Epithelial cell of esophagus (primary cell): ENCODE data around the gene SUDS3.
A peak's percentile ranks its signal among the peaks of the same experiment; 100 is the strongest.

Source experiments
- DNase-seq: peaks from one replicate; pipeline ENCODE4 v3.0.0; 2010; ENCODE audit warnings: low read depth
- H3K4me3 ChIP-seq: 2 replicates; pipeline ENCODE4 v1.5.1; 2011; ENCODE audit warnings: mild to moderate bottlenecking, low read length, control low read depth
- TF ChIP-seq, protein P1 (sequence below): IDR thresholded peaks from 2 replicates; pipeline ENCODE4 v1.5.1; 2011; ENCODE audit warnings: low read depth, mild to moderate bottlenecking, low read length, control low read depth, inconsistent platforms; ENCODE audit not compliant: insufficient read depth; ENCODE audit errors: missing control alignments

Gene SUDS3

DNA sequence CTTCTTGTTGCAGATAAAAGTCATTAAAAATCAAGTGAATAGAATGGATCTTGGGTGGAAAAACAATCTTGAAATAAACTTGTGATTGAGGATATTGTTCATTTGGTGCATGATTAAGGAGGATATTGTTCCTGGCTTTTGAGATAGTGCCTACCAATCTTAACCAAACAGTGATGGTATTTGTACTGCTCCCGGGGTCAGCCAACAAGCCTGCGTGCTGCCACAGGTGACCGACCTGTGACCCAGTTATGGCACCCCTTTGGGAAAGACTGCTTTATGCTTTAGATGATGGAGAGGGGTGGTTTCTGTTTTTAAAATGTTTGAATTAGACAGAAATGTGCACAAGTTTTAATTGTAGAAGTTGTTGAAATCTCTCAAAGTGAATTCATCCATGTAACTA is 41.6 kb downstream of the SUDS3 start:
- TF ChIP-seq, protein P1, sequence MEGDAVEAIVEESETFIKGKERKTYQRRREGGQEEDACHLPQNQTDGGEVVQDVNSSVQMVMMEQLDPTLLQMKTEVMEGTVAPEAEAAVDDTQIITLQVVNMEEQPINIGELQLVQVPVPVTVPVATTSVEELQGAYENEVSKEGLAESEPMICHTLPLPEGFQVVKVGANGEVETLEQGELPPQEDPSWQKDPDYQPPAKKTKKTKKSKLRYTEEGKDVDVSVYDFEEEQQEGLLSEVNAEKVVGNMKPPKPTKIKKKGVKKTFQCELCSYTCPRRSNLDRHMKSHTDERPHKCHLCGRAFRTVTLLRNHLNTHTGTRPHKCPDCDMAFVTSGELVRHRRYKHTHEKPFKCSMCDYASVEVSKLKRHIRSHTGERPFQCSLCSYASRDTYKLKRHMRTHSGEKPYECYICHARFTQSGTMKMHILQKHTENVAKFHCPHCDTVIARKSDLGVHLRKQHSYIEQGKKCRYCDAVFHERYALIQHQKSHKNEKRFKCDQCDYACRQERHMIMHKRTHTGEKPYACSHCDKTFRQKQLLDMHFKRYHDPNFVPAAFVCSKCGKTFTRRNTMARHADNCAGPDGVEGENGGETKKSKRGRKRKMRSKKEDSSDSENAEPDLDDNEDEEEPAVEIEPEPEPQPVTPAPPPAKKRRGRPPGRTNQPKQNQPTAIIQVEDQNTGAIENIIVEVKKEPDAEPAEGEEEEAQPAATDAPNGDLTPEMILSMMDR, result no peak
- DNase-seq, result no peak
- no peak overlapping the region for H3K4me3 ChIP-seq

DNA sequence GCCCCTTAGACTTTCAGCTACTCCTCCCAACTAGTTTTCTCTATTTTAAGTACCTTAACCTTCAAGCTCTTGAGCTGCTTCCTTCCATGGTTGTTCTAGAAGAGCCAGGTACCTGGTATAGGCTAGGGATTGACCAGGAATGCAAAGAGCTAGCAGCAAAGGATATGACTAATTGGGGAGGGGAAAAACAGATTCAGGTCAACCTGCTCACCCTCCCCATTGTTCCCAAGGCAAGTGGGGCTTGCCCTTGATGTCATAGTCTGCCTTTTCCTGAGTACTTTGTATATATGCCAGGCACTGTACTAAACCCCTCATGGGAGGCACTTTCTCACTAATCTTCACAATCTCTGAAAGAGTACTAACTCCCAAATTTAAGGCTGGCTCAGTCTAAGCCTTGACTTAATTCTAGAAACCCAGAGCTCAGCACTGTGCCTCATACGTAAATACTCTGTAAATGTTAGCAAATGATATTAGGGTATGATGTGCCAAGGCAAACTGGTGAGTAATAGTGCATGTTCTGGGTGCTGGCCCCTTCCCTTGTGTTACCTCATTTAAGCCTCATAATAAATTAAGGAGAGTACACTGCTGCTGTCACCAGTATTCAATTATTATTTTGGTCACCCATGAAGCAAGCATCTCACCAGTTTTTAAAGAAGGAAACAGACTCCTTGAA is 42.2 kb downstream of the SUDS3 start:
- TF ChIP-seq, protein P1, result no peak
- no peak overlapping the region for H3K4me3 ChIP-seq
- peak; percentile 69 for DNase-seq

DNA sequence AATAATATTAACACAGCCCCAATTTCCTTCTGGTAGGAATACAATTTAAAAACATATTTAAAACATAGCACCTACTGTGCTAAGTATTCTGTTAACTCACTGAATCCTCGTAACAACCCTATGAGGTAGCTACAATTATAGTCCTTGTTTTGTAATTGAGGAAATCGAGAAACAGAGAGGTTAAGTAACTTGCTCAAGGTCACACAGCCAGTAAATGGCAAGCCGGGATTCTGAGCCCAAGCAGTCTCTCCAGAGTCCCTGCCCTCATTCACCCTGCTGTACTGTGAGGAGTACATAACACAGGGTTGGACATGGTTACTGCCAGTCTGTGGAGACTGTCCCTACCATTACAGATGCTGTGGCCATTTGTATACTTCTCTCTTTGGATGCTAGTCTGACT is 44.3 kb downstream of the SUDS3 start:
- no peak overlapping the region for H3K4me3 ChIP-seq
- TF ChIP-seq, protein P1, result no peak
- DNase-seq, result no peak

DNA sequence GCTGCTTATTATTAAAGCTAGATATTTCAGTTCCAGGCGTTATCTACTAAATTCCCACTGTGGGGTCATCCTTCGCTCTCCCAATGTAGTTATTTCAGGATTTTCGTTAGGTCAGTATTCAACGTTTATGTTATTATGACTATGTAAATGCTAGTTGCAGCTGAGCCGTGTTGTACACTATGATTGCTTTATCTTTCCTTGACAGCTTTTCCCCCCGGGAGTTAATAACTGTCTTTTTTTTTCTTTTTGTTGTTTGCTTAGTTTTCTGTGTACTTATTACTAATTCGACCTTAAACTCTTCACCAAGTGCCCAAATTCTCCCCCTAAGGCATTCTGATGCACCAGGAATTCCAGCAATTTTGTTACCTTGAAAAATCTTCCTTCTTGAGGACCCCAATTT is 48.5 kb downstream of the SUDS3 start:
- H3K4me3 ChIP-seq, result no peak overlapping the region
- TF ChIP-seq, protein P1, result no peak
- no peak for DNase-seq

DNA sequence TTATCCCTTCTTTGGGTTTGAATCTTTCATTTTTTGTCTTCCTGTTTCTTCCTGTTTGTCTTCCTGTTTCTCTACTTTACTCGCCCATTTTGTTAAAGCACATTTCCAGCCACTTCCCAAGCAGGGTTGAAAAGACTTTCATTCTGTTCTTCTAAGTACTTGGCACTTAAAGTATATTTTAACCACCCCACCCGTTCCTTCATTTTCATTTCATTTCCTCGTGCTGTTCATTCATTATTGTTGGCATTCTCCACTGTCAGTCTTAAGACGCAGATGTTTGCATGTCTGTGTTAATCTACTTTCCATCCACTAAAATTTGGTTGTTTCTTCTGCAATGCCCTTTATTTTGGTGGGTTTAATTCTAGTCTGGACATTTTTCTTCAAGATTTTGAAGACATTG is 49.0 kb downstream of the SUDS3 start:
- TF ChIP-seq, protein P1, result no peak
- DNase-seq, result no peak
- H3K4me3 ChIP-seq, result no peak overlapping the region

DNA sequence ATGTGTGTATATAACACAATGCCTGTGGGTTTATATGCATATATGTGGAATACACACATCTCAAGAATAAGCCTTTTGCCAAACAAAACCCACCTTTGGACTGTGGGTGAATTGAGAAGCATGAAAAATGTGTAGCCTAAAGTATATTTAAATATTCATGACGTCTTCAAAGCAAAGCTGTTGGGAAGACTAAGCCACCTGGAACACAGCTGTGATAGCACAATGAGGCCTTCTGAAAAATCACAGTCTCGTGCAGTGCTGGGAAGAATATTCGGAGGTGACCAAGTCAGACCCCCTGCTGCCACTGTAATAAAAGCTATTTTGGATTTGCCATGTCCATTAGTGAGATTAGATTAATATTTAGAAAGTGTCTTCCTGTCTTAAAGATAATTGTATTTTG is 51.5 kb downstream of the SUDS3 start:
- TF ChIP-seq, protein P1, result no peak
- no peak for DNase-seq
- H3K4me3 ChIP-seq, result no peak overlapping the region

DNA sequence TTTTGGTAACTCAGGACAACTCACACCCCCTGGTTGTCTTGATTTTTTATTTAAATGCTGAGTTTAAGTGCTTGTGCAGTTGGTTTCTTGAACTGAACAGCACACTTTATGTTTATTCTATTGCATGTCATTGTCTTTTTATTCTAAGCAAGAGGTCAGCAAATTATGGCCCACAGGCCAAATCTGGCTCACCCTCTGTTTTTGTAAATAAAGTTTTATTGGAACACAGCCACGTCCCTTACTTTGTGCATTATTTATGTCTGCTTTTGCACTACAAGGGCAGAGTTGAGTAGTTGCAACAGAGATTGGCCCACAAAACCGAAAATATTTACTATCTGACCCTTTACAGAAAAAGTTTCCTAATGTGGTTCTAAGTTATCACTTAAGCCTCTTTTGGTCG is 52.3 kb downstream of the SUDS3 start:
- H3K4me3 ChIP-seq, result no peak overlapping the region
- TF ChIP-seq, protein P1, result no peak
- DNase-seq, result no peak
